ENCODE results near the gene ARL16. TPM values are rescaled to one million over a fixed set of nuclear protein-coding genes. Genes with fewer than 3 reads are reported as not detected.

ARL16 gene
- total RNA-seq, 1 donor from 2014 or later: 30.9 TPM

DNA sequence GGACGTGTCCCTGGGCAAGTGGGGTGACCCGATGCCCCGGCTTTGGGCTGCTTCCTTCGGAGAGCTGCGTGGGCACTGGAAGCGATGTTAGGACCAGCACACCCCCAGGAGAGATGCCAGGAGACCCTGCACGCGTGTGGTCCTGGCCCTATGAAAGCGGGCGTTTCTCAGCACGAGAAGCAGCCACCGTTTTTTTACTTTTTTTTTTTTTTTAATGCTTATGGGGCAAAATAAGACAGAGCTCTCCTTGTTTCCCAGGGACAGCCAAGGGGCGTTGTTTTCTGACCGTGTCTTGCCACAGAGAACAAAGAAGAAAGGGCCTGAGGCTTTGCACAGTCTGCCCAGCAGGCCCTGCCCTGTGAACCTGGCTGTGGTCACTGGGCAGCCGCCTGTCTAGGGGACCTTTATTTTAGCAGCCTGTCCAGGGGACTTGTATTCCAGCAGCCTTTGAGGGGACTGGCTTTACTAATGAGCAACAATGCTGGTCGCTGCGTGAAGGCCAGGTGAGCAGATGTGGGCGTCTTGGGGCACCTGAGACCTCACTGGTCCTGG is 29.5 kb upstream of the ARL16 start:
- intact Hi-C loops (cut with micrococcal nuclease): no loop called here

DNA sequence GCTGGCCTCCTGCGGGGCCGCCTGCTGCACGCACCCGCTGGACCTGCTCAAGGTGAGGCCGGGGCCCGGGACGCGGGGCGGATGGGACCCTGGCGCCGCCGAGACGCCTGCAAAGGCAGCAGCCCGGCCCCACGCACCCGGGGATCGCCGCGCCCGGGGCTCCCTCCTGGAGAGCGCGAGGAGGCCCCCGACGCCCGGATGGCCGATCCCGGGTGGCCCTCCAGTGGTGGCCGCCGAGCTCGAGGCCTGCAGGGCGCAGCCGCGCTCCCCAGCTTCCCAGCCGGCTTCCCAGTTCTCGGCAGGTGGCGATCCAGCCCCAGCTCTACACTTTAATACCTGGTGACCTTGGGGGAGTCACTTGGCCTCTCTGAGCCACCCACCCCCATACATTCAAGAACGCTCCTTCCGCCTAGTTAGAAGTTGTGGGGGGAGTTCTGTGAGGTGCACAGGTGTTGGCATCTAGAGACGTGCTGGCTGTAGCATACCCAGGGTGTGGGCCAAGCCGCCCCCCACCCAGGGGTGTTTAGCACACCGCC is 28.9 kb upstream of the ARL16 start:
- intact Hi-C loops (cut with micrococcal nuclease): loop anchor here (1.0 kb wide), 3 partner anchors 9 to 148 kb away; partner anchors contain the start of genes CCDC137, MRPL12, OXLD1 and P4HB

DNA sequence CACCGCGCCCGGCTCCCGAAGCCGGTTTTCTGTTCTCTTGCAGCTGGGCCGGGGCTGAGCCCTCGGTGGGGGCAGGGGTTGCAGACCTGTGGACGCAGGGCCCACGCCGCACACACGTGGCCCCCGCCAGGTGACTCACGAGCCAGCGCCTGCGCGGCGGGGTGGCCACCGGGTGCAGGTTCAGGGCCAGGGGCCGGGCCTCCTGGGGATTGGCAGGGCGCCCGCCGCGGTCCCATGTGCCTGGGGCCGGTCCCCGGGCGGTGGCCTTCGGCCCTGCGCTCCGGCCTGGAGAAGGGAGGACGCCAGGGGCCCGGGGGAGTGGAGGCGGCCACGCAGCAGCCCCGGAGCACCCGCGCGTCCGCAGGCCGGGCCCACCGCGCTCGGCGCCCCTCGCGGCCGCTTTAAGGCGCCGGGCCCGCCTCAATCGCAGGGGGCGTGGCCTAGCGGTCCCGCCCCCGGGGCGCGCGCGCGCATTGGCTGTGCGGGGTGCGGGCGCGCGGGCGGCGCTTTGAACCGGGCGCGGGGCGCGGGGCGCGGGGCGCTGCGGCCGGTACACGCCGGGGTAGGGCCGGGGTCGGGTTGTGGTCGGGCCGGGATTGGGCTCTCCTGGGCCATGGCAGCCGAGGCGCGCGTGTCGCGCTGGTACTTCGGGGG is 28.3 kb upstream of the ARL16 start, which contains the start of gene SLC25A10:
Gene SLC25A10, plus strand, starts transcription at position 471 of the 654 bp plus-strand sequence. Its CDS starts 143 bp downstream, at position 614.
- intact Hi-C loops (cut with micrococcal nuclease): loop anchor here (1.0 kb wide), 3 partner anchors 9 to 148 kb away; partner anchors contain the start of genes CCDC137, MRPL12, OXLD1 and P4HB

DNA sequence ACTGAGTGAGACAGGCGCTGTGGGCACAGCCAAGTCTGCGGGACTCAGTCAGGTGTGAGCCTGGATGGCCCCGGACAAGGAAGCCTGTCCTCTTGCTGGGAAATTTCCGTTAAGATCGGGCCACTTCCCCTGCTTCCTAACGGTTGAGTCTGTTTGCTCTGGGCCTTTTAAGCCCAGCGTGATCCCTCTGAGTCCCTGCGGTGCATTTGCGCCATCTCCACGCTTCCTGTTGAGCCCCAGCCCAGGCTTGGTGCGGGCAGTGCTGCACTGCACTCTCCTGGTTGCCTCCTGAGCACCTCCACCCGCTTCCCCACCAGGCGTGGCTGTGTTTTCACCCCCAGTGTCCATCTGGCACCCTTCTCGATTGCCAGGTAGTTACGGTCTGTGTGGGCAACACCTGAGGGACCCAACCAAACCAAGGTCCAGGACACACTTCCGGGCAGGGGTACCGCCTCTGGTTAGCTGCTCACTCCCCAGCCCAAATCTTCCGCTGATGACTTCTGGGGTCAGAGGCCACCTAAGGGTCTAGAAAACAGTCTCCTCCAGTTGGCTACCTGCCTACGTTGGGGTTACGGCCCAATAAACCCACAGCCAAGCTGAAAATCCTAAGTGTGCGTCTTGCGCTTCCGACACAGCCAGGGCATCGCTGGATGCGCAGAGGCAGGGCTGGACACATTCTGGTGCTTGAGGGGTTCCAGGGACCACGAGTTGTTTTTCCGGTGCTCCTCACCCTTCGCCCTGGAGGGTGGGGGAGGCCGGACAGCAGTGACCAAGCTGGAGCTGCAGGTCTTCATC is 27.1 kb upstream of the ARL16 start:
- intact Hi-C loops (cut with micrococcal nuclease): no loop called here

DNA sequence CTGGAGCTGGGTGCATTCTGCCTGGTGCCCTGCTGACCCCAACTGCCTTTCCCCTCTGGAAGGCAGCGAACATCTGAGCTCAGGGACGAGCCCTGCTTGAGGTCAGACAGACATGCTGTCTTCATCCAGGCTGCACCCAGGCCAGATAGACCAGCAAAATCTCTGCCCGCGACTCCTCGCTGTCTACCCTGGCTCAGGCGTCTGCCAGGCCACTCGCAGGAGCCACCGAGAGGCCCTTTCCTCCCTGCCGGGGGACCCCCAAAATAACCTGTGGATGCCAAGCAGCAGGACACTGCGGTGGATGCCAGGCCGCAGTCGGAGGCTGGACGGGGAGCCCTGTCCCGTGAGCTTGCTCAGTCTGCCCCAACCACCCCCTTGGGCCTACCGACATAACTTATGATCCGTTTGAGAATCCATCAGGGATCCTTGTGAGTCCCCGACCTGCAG is 25.2 kb upstream of the ARL16 start:
- intact Hi-C loops (cut with micrococcal nuclease): no loop called here

DNA sequence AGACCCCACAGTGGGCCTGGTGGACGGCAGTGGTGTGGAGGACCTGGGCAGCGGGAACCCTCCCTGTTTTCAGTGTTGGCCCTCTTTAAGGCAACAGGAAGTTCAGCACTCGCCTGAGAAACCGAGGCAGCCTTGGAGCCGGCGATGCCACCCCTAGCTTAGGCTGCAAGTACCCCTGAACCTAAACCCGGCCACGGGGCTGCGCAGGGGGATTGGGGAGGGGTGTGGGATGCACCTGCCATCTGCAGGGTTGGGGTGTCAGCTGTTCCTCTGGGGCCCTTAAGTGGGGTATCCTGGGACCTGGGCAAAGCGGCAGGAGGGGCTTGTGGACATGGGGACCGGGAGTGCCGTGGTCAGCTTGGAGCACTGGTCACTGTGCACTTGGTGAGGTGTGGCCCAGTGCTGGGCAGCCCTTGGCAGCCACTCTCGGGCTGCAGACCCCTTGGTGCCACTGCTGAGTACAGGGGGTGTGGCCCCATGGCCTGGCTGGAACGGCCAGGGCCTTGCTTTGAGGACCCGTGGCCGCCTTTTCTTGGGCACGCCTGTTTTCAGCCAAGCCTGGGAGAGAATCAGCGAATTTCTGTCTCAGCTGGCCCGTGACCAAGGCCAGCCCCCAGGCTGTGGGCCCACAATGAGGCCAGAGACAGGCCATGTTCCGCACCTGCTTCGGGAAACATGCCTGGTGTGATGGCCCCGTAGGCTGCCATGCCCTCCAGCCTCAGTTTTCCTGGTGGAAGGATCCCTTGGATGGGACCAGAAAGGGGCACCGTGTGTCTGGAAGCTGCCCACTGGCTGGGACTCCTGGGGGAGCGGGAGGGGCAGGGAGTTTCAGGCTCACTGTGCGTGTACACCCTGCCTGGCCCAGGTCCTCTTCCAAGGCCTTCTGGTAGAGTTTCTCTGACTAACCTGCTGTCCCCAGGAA is 24.4 kb upstream of the ARL16 start:
- intact Hi-C loops (cut with micrococcal nuclease): no loop called here

DNA sequence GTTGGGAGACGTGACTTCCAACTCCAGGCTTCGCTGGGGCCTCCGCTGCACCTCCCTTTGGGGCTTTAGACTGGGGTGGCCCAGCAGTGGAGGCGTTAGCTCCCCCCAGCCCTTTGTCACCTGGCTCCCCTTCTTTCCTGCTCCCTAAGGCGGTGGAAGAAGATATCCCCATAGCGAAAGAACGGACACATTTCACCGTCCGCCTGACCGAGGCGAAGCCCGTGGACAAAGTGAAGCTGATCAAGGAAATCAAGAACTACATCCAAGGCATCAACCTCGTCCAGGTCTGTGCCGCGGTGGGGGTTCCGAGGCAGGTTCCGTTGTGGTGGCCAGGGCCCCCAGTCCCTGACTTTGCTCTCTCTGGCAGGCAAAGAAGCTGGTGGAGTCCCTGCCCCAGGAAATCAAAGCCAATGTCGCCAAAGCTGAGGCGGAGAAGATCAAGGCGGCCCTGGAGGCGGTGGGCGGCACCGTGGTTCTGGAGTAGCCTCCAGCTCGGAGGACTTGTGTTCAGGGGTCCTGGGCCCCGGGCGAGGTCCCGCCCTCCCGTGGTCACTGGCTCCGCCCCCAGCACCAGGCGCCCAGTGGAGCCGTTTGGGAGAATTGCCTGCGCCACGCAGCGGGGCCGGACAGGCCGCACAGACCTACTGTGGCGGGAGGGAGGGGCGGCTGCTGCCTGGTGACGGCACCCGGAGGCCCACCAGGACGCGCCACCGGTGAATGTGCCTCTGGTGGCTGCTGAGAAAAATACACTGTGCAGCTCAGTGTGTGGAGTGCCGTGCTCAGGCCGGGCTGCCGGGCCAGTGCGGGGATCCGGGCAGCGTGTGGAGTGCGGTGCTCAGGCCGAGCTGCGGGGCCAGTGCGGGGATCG is 23.4 kb upstream of the ARL16 start:
- intact Hi-C loops (cut with micrococcal nuclease): no loop called here

DNA sequence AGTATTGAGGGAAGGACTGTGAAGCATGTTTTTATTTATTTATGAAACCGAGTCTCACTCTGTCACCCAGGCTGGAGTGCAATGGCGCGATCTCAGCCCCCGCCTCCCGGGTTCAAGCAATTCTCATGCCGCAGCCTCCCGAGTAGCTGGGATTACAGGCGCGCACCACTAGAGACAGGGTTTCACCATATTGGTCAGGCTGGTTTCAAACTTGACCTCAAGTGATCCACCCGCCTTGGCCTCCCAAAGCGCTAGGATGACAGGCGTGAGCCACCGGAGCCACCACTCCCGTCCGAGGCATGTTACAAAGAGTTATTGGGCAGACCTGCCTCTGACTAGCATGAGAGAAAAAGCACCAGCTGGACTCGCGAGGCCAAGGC is 22.6 kb upstream of the ARL16 start:
- intact Hi-C loops (cut with micrococcal nuclease): no loop called here

DNA sequence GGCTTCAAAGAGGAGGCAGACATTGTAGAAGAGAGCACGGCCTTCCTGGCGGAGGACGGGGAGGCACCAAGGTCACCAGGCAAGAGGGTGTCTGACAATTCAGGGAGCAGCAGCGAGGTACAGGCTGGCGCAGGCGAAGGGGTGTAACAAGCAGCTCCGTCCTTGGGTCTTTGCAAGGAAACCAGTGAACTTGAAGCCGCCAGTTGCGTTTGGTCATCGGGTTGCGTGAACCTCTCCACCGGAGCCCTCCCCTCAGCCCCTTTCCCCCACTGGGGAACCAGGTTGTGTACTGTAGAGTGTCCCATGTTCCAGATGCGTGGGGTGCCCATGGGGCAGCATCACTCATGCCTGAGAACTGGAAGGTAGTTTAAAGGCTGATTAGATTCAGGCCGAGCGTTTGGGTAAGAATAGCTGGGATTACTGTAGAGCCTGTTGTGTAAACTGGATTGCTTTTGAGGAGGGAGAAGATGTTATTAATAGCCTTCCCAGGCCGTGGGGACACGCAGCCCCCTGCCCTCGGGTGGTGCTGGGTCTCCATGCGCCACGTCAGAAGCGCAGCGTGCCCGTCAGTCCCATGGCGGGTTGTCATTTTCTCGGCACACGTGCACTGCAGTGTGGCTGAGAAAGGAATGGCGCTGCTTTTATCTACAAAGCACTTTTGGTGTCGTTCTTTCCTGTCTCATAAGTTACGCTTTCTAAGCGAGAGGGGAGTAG is 22.1 kb upstream of the ARL16 start:
- intact Hi-C loops (cut with micrococcal nuclease): no loop called here

DNA sequence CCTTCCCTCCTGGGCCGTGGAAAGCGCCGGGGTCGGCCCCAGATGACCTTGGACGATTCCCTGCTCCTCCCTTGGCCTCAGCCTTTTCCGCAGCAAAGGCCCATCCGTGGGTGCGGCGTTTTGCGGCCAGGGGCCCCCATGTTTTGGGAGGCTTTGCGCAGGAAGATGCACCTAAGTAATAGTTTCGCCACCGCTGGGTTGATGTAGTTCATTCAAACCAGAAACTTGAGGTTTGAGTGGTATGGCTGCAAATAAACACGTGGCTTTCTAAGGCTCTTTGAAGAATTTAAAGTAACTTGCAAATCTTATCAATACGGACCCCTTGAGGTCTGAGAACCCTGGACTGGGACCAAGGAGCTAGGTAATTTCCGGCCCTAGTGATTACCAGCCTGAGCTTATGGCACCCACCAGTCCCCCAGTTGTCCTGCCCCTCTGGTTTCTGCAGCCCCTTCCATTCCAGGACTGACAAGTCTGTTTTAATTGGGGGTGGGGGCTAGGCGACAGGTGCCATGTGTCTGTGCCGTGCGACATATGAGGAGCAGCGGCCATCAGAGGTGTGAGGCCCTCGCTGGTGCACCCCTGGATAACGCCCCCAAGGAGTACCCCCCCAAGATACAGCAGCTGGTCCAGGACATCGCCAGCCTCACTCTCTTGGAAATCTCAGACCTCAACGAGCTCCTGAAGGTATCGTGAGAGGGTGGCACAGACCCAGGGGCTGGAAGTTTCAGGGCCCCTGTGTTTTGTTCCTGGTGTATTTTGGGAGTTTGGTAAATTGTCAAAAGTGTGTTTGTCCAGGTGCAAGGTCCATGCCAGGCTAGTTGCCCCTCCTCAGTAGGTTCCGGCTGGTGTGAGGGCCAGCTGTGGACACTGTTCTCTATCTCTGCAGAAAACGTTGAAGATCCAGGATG is 20.4 kb upstream of the ARL16 start:
- intact Hi-C loops (cut with micrococcal nuclease): loop anchor here (1.0 to 5.0 kb wide), 6 partner anchors 8 to 192 kb away; partner anchors contain the start of genes ACTG1, ARL16, CCDC137 and OXLD1

DNA sequence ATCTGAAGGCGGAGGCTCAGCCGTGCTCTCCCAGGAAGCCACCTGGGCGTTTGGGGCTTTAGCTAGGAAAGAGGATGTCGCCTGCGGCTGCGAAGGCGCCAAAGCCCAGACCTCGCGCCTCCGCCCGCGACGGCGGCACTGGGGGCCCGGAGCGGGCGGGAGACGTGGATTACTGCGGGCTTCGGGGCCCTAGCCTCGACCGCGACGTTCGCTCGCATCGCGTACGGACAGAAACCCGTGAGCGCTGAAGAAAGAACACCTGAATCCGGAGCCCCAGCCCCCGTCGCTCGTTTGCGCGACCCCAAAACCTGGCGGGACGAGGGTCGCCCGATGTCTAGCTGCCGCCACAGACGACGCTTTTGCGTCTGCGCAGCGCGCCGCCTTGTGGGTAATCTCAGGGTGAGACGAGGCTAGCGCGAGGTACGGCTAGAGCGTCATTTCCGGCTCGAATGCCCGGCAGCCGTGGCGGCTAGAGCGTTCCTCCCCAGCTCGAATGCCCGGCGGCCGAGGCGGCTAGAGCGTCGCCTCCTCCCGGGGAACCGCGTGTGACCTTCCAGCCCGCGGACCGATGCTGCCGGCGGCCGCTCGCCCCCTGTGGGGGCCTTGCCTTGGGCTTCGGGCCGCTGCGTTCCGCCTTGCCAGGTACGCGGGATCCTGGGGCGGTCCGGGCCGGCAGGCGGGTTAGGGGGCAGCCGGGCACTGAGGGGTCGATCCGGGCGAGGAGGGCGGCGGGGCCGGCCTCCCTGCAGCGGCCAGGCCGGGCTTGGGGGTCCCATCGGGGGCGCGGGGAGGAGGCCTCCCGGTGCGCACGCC is 19.5 kb upstream of the ARL16 start, which contains the start of gene MRPL12:
Gene MRPL12, plus strand, starts transcription at position 434 of the 813 bp plus-strand sequence. Its CDS starts 135 bp downstream, at position 569.
- intact Hi-C loops (cut with micrococcal nuclease): loop anchor here (1.0 to 5.0 kb wide), 6 partner anchors 9 to 191 kb away; partner anchors contain the start of genes ACTG1, ARL16, CCDC137 and OXLD1

DNA sequence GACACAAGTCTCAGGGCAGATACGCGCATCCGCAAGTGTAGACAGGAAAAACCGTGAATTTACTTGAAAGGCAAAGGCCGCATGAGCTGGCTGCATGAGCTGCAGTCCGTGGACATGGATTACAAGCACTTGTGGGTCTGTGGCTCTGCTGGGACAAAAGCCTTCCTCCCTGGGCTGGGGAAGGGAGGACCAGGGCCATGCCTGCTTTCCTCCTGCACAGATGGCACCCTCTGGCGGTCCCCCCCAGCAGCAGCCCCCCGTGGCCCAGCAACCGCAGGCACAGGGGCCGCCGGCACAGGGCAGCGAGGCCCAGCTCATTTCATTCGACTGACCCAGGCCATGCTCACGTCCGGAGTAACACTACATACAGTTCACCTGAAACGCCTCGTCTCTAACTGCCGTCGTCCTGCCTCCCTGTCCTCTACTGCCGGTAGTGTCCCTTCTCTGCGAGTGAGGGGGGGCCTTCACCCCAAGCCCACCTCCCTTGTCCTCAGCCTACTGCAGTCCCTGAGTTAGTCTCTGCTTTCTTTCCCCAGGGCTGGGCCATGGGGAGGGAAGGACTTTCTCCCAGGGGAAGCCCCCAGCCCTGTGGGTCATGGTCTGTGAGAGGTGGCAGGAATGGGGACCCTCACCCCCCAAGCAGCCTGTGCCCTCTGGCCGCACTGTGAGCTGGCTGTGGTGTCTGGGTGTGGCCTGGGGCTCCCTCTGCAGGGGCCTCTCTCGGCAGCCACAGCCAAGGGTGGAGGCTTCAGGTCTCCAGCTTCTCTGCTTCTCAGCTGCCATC is 17.9 kb upstream of the ARL16 start:
- intact Hi-C loops (cut with micrococcal nuclease): loop anchor here (5.0 kb wide), 1 partner anchor 189 kb away; the partner anchor contains the start of gene ACTG1

DNA sequence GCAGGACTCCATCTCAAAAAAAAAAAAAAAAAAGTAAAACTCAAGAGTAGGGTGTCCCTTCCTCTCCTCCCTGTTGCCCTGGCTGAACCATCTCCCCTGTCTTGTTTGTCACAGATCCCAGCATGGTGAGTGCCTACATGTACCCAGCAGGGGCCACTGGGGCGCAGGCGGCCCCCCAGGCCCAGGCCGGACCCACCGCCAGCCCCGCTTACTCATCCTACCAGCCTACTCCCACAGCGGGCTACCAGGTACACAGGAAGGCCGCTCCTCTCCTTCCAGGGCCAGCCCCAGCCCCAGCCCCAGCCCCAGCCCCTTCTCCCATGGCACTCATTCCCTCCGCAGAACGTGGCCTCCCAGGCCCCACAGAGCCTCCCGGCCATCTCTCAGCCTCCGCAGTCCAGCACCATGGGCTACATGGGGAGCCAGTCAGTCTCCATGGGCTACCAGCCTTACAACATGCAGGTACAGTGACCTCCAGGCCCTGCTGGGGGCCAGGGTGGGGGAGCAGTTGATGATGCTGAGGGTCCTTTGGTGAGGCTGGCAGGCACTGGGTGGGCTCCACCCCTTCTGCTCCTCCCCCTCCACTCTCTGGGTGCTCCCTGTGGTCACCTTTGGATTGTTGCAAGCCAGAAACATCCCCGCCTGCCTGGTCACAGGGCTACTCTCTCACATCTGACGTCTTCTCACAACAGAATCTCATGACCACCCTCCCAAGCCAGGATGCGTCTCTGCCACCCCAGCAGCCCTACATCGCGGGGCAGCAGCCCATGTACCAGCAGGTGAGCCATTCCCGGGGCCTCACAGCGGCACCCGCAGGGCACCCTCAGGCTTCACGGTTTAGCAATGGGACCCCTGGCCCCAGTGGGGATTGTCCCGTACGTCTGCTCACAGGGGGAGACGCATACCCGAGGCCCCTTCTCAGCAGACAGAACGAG is 17.0 kb upstream of the ARL16 start:
- intact Hi-C loops (cut with micrococcal nuclease): loop anchor here (5.0 kb wide), 1 partner anchor 188 kb away; the partner anchor contains the start of gene ACTG1

DNA sequence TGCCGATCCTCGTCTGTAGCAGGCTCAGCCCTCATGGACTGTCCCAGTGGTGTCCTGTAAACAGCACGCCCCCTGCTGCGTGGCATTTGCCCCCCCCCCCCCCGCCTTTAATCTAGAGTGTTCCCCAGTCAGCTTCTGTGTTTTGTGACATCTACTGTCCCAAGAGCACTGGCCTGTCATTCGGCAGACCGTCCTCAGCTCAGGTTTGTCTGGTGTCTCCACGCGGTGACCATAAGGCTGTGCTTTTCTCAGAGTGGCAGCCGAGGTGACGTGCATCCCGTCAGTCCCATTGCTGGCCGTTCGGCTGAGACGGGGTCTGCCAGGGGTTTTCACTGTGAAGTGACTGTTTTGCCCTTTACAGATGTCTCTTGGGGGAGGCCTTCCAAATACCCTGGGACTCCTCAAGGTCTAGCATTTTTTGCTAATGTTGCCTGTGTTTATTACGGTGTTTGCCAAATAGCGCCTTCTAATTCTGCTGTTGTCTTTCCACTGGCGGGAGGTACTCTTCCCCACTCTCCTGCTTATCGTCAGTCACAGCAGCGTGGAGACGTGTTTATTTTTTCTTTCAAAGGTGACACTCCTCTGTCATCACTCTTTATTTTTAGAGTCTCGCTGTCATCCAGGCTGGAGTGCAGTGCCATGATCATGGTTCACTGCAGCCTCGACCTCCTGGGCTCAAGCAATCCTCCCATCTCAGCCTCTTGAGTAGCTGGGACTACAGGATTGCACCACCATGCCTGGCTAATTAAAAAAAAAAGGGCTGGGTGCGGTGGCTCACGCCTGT is 13.9 kb upstream of the ARL16 start:
- intact Hi-C loops (cut with micrococcal nuclease): no loop called here

Data from T-helper 1 cell treated with Interleukin-12 subunit alpha and Interleukin-12 subunit beta and Interleukin-4 antibody, amounts not matched to agents 30 ng/mL and 1 ng/mL, for 36 hours (primary cell).